NAMALWA (cell line): ENCODE data around the gene RNGTT.
"Not testable (repeated sequence)": the region's sequence is repeated elsewhere in the genome, so short reads cannot be mapped to it uniquely, and the experiment has no call there.

ENCODE experiments used
- DNase-seq: peaks from one replicate; pipeline ENCODE4 v3.0.0-alpha.2; 2015; ENCODE audit warnings: low spot score

Gene RNGTT

DNA sequence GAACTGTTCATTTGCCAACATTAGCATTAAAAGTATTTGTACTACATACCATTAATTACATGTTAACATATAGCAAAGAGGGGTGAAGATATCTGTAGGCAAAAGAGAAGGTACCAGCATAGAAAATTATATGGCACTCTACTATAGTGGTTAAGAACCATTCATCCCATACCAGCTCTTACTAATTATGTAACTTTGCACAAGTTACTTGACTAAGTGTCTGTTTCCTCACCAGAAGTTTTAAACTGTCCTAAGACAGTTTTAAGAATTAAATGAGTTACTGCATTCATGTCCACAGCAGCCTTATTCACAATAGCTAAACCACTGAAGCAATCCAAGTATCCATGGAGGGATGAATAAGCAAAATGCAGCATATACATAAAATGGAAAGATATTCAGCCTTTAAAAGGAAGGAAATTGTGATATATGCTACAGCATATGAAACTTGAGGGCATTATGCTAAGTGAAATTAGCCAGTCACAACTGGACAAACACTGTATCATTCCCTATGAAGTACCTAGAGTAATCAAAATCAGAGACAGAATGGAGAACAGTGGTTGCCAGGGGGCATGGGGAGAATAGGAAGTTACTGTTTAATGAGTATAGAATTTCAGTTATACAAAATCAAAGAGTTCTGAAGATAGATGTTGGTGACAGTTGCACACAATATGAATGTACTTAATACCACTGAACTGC, 98.9 kb downstream of the RNGTT start:
- no peak for DNase-seq

DNA sequence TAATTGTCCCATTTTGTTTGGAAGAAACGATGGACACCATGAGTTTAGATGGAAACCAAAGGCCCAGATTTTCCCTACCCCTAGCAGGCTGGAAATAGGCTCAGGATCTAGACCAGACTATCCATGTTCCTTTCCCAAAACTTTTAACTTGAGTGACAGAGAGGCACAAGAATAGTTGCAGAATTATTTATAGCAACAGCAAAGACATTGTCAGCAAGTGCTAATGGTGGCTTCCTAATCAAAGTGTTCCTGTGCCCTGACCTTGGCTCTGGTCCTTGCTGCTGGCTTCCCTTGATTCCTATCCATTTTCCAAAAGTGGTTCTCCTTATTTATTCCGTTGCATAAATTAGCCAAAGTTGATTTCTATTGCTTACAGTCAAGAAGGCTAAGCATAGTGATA, 103.1 kb downstream of the RNGTT start:
- no peak for DNase-seq

DNA sequence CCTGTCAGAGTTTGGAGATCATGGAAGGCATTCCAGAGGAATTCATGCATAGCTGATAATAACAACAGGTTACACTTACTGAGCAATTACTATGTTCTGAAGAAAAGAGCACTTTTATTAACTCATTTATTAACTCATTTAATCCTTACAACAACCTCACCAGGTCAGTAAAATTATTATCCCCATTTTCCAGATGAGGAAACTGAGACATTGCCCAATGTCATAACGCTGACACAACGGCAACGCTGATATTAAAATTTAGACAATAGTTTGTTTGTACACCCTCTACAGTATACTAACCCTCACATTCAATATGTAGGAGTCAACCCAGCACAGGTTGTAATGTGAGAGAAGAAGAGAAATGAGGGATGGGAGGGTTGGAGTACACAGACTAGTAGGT, 105.0 kb downstream of the RNGTT start:
- no peak for DNase-seq

DNA sequence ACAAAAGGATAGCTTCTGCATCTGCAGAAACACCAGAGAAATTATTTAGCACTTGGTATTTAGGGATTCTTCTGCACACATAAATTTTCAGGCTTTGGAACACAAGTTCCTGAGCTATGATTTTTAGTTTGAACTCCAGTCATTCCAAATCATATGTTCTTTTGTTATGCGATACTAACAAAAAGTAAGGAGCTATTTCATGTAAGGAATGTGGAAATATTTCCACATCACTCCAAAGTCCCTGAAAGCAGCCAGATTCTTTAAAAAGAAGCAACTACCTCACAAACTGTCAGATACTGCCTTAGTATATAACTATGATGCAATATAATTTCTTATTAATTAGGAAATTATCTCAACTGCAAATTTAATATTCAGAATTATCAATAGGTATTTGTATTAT, 106.9 kb downstream of the RNGTT start:
- no peak for DNase-seq

DNA sequence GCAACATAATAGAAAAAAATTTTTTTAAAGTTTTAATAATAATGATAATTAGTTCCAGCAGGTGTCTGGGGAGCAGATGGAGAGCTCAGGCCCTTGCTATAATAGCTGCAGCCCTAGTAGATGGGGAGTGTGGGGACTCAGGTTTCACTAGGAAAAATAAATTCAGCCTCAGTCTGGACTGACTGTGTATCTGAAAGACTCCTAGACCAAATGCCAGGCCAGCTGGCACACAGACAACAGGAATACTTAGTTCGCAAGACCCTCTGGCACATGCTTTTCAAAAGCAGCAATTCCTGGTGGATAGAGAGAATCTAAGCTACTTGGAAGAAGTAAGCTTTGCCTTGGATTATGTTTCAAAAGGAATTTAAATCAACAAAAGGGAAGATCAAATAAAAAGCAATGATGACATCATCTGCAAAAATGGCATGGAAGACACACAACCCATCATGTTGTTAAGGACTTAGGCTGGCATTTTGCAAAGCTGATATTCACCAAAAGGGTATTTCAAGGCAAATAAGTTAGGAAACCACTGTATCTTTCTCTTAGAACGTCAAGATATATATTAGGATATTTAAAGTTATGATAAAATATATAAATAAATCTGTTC, 107.8 kb downstream of the RNGTT start:
- no peak for DNase-seq

DNA sequence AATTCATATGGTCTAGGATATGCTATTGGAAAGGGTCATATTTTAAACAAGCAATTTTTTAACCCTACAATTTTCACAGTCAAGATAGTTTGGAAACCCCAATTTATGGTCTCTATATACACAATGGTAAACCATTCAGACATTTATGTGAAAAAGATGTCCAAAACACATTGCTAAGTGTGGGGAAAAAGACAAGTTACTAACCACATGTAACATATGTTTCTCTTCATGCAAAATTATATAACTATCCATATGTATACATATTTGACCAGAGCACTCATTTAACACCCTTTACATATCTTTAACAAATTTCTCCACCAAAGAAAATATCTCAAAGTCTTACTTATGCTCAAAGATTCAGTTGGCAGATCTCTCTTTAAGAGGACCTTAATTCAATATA, 110.6 kb downstream of the RNGTT start:
- DNase-seq: no peak

DNA sequence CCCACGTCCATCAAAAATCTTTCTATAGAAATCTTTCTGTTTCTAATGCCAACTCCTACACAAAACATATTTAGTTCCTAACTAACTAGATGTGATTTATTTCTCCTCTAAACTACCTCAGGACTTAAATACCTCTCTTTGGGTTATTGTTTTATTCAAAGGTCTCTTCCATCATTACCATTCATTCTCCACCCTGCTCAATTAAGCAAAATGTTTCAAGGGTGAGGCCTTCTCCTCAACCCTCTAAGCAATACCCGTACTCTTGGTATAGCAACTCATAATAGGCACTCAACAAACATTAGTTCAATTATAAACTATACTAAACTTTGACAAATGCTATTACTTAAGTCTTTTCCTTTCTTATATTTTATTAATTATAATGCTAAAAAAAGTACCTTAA, 111.4 kb downstream of the RNGTT start:
- DNase-seq: no peak

DNA sequence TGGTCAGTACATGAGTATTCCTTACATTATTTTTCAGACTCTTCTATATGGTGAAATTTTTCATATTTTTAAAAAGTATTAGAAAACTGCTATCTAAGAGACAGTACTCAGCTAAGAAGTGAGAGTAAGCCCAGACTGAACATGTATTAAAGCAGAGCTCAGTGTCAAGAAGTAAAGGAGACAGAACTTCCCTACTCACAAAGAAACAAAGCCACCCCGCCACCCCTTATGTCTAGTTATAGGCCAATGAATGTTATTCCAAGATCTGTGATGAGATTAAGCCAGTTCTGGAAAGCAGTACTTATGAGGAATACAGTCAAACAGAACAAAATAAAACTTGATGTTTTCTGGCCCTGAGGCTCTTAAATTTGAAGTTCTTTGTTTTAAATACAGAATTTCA, 114.5 kb downstream of the RNGTT start:
- no peak for DNase-seq

DNA sequence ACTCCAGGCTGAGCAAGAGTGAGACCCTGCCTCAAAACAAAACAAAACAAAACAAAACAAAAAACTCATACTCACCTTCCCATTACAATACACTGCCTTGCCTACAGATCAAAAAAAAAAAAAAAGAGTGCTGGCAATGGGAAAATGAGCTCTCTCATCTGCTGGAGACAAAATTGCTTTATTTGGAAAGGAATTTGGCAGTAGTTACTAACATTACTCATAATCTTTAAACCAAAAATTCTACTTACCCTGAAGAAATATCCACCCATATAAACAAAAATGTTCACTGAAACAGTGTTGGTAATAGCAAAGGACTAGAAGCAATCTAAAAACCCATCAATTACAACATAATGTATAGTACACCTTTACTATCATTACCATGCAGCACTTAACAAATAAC, 120.4 kb downstream of the RNGTT start:
- DNase-seq: no peak

DNA sequence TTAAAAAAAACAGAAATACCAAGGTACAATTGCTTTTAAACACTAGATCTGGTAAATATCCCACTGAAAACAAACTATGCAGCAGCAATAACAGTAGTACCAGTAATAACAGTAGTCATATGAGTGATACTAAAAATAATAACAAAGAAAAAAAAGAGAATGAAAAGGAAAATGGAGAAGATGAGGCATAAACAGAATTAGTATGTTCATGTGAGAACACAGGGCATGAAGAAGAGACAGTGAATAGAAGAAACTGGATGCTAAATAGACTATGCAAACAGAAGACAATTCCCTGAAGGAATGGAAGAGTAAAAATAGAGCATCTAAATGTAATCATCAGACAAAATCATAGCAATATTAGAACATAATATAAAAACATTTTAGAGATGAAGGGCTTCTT, 121.1 kb downstream of the RNGTT start:
- no peak for DNase-seq

DNA sequence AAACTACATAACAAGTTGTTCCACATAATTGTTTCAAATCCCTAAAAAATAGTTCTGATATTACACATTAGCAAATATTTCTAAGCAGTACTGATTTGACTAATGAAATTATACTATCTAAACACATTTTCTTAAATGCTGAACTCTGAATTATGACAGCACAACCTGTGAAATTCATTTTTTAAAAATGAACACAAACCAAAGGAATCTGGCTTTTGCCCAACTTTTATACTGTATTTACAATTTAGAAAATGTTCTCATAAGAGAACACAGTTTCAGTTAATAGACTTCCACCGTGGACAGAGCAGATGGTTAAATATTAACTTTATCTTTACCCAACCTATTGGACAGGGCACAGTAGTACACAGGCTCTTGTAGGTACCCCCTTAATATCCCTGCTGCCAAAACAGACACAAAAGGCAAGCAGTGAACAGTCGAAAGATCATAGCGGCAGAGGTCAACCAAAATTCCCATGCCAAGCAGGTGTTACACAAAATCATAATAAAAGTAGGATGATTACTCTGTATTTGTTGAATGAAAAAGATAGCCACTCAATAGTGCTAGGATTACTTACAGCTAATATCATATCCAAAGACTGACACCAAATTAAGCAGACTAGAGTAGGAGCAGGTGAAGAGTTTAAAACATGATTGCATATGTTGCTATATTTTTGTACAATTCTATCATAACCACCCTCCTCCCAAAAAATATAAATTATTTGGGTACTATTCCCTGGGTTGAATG, 122.5 kb downstream of the RNGTT start:
- DNase-seq: no peak

DNA sequence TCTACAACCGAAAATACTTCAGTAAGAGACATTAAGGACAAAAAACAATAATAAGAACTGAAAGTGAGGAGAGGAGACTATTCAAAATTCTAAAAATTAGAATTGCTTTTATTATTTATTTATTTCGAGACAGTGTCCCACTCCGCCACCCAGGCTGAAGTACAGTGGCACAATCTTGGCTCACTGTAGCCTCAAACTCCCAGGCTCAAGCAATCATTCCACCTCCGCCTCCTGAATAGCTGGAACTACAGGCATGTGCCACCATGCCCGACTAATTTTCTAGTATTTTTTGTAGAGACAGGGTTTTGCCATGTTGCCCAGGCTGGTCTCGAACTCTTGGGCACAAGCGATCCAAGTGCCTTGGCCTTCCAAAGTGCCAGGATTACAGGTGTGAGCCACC, 123.1 kb downstream of the RNGTT start:
- DNase-seq: no peak

DNA sequence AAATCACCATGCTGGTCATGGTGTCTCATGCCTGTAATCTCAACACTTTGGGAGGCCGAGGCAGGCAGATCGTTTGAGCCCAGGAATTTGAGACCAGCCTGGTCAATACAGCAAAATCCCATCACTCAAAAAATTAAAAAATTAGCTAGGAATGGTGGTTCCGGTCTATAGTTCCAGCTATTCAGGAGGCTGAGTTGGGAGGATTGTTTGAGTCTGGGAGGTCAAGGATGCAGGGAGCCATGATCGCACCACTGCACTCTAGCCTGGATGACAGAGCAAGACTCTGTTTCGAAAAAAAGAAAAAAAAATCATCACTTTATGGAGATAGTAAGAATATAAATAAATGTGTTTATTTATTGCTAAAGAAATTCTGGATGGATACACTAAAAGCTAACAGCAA, 124.1 kb downstream of the RNGTT start:
- DNase-seq: no peak

DNA sequence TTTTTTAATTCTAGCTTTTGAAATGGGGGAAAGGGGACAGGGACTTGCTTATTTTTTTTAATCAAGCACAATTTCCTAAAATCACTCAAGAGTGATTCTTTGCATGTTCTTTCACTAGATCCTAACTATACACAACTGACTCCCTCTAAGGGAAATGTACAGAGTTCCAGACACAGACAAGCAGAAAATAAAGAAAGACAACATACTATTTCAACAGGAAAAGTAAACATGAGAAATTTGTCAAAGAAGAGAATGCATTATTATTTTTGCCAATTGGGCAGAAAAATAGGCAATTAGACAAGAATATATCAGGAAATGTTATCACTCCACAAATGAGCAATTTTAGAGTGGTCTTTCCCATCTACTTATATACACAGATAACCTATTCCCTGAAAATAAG, 128.2 kb downstream of the RNGTT start:
- no peak for DNase-seq

DNA sequence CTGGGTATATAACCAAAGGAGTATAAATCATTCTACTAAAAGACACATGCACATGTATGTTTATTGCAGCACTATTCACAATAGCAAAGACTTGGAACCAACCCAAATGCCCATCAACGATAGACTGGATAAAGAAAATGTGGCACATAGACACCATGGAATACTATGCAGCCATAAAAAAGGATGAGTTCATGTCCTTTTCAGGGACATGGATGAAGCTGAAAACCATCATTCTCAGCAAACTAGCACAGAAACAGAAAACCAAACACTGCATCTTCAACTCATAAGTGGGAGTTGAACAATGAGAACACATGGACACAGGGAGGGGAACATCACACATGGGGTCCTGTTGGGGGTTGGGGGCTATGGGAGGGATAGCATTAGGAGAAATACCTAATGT, 130.3 kb downstream of the RNGTT start:
- not testable (repeated sequence) for DNase-seq

DNA sequence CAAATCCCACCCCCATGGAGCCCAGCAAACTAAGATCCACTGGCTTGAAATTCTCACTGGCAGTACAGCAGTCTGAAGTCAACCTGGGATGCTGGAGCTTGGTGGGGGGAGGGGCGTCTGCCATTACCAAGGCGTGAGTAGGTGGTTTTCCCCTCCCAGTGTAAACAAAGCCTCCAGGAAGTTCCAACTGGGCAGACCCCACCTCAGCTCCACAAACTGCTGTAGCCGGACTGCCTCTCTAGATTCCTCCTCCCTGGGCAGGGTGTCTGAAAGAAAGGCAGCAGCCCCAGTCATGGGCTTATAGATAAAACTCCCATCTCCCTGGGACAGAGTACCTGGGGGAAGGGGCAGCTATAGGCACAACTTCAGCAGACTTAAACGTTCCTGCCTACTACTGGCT, 135.8 kb downstream of the RNGTT start:
- DNase-seq: not testable (repeated sequence)

DNA sequence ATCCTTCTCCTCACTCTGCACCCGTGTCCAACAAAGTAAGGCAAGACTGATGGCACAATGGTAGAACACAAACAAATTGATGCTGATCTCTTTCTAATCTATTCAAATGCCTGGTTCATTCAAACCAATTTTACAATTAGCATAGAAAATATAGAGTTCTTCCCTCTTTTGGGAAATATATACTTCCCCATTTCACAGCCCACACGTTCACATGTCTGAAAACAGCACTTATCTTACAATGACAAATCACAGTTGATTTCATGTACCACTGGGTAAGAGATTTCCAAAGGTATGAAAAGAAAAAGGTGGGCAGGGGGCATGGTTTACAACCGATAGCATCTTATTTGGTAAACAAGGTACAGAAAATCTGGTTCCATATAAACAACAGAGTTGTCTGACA, 137.6 kb downstream of the RNGTT start:
- DNase-seq: no peak

DNA sequence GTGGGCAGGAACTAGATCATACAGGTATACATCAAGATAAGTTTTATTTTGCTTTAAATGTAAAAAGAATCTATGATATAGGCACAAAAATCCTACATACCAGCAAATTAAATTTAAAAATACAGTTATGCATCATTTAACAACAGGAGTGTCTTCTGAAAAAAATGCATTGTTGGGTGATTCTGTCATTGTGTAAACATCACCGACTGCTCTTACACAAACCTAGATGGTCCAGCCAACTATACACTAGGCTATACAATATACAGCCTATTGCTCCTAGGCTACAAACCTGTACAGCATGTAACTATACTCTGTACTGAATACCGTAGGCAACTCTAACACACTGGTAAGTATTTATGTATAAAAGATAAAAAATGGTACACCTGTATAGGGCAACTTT, 139.4 kb downstream of the RNGTT start:
- DNase-seq: no peak

DNA sequence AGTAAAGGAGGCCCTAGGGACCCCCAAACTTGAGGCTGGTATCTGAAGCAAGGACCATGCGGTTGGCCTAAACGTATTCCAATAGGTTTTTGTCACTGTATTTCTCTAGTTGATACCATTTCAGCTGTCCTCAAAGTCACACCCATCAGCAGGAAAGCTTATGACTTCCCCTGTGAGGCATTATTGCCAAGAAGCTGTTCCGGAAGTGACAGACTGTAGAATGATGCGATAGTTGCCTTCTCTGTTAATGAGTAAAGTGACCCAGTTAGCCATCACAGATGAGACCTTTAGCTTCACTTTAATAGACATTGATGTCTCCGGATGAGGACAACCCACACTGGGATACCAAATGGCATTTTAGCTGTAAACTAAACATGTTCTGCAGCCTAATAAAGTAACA, 147.9 kb downstream of the RNGTT start:
- DNase-seq: no peak

DNA sequence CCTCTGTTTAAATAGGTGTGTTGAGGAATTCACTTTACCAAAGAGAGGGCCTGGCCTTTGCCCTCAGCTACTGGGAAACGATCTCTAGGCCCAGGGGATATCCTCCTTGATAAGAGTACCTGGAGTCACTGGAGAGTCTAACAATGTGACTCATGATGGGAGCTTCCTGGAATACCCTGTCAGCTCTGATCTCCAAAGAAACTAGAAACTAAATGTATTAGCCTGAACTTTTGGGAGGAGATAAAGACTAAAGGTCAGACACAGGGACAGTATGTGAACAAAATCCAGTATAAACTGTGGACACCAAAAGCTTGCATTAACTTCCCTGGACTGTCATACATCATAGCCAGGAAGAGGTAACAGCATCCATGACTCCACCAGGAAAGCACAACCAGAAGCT, 148.5 kb downstream of the RNGTT start:
- DNase-seq: no peak

DNA sequence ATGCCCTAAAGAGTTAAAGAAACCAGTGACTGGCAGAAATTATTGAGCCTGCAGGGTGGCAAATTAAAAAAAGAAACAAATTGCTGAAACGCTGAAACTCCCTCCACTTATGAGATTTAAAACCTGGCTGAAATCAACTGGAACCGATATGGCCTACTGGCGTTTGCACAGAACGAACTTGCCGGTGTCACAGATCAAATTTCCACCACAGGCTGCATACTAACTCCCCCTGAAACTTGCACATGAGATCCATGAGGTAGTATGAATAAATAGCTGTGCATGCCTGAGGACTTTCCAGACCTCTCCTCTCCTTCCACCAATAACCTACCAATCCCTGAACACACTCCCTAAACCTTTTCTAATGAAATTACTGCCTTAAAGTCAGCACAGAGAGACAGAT, 150.4 kb downstream of the RNGTT start:
- no peak for DNase-seq

DNA sequence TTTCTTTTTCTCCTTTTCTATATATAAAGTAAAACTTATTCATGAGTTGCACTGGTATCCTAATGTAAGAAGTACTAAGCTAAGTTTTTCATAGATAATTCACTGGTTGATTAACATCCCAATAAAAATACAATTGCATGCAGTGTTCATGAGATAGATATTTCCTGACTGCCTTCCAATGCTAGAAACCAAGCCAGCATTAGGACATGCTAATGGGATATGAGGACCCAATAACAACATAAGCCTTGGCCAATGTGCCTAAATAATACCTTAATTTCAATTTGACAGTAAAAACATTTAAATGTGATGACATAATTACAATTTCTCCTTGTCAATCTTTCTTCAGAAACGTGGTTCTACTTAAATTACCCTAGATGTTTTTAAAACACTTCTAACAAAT, 152.7 kb downstream of the RNGTT start:
- DNase-seq: no peak

DNA sequence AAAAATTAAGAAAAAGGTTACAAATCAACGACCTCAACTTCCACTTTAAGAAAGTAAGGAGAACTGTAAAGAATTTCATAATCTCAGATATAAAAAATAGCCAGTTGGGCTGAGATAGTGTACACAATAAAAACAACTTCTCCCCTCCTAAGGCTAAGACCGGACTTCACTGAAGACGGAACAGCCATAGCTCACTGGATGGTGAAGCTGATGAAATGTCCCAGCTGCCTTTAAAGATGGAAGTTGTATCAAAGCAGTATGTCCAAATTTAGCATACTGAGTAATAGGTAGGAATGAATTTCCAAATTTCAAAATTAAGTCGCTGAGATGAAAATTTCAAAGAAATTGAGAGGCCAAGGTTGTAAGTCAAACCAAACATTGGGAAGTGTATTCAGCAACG, 153.3 kb downstream of the RNGTT start:
- no peak for DNase-seq

DNA sequence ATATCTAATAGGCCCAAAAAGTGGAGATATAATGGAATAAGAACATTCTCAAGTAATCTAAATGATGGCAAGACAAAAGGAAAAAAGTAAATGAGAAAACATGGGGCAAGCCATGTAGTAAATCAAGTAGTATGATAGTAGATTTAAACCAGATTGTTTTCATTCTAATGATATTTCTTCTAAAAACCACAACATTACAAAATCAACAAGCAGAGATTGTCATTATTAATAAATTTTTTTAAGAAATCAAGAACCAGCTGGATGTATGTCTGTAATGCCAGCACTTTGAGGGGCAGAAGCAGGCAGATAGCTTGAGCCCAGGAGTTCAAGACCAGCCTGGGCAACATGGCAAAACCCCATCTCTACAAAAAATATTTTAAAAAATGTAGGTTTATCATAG, 155.0 kb downstream of the RNGTT start:
- no peak for DNase-seq
